Measurements from ENCODE around the gene PRELID3B.
"Not testable (repeated sequence)": the region's sequence is repeated elsewhere in the genome, so short reads cannot be mapped to it uniquely, and the experiment has no call there.

Gene PRELID3B

DNA sequence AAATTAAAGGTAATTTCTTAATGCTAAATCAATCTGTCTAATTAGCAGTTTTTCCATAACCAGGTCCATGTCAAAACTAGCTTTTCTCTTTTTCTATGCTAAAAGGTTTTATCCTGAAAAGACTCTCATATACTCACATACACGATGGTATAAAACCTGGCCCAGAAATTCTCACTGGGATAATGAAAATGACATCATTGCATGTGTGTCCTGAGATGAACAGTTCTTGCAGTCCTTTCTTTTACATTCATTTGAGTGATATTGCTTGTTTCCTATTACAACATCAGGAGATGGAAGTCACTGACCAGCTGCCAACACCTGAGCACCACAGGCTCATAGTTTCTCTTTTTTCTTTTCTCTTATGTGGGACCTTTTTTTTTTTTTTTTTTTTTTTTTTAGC is 7.9 kb upstream of the PRELID3B start:
- no peak for FAIRE-seq
- DNase-seq (ENCODE audit: low spot score): no peak

DNA sequence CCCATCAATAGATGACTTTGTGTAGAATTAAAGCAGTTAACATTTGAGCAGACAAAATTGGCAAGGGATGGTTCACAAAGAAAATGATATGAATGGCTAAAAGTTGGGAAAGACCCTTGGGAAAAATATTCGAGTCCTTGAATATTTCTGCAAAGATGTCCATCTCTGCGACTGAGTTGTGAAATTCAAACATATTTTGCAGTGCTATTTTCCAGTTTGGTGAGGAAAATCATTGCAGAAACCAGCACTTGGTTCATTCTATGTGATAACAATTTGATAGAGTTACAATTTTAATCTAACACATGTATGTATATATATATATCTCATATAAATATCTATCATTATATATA is 6.1 kb upstream of the PRELID3B start:
- DNase-seq (ENCODE audit: low spot score): no peak
- no peak for FAIRE-seq

DNA sequence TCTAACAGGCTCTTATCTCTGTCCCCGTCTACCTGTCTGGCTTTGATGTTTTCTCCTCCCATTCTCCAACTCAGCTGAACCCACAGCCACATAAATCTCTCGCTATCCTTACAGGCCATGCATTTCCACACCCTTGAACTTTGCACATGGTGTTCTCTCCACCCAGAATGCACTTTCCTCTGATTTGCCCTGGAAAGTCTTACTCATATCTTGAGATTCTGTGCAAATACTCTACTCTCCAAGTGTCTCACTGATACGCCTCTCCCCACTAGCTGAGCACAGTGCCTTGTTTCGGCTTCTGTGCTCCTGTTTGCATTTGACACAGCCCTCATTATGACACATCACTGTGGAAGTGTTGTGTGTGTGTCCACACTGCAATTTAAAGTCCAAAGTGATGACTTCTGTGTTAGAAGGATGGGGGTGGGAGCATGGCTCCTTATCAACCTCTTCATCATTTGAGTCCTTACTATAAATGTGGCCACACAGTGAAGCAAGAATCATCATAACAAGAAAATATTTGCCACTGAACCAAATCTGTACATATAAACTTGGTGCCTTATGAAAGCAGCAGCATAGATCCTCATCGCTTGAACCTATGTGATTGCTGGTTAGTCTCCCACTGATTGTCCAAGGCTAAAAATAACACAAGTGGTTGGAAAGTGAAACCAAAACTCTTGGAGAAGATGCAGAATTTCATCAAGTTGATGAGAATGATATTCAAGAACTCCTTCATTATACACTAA is 5.5 kb upstream of the PRELID3B start:
- no peak for FAIRE-seq
- DNase-seq (ENCODE audit: low spot score): peak; percentile 44

DNA sequence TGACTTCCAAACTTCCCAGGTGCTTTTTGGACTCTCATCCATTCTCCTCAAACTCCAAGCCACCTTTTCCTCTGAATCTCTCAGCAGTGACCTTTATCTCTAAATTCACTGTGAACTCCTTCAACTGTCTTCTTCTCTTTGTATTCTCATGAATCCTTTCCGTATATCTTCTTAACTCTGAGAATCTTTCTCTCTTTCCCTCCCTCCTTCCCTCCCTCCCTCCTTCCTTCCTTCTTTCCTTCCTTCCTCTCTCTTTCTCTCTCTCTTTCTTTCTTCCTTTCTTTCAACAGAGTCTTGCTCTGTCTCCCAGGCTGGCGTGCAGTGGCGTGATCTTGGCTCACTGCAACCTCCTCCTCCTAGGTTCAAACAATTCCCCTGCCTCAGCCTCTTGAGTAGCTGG is 4.3 kb upstream of the PRELID3B start:
- FAIRE-seq: no peak
- no peak for DNase-seq (ENCODE audit: low spot score)

DNA sequence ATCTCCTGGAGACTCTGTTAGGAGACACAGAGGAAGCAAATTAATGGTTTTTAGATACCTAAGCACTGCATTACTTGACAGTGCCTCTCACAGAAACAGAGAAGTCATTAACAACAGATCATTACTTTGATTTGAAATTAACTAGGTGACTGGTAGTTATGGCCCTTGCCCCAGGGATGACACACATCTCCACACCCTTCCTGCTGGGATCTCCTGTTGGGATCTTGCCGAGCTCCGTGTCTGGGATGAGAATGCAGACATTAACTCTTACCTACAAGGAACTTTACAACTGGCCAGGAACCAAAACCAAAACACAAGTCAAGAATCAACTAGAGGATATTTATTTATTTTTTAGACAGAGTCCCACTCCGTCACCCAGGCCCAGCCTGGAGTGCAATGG is 2.2 kb upstream of the PRELID3B start:
- DNase-seq (ENCODE audit: low spot score): no peak
- no peak for FAIRE-seq

DNA sequence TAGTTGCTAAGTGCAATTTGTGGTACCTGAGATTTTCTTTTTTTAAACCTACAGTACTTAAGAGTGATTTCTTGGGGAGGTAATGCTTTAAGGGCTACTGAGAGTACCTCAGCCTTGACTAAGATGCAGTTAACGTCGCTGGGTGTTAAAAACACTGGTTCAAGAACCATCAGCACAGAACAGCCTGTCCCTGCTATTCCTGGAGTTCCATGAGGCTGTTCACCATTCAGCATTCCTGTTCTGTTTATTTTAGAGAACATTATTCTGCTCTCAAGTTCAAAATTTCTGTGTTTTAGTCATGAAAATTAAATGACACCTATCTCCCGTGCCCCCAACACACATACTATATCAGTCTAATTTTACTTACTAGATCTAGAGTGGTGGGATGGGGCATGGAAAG is 1.7 kb upstream of the PRELID3B start:
- DNase-seq (ENCODE audit: low spot score) (no peak), FAIRE-seq (no peak)

DNA sequence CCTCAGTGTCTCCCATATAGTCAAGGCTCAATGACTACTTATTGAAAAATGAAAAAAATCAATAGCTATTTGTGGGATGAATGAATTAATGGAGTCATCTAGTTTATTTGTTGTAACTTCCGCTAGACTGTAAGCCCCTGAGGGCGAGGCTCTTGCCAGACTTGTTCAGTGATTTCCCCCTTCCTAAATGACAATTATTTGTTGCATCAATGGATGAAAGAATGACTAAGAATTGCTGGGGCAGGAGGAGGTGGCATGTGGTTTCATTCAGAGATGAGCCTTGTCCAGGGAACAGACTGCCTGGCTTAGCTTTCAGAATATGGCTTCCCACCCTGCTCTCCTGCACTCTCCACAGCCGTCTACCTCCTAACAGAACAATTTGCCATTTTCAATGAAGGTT is 1.1 kb upstream of the PRELID3B start:
- no peak for FAIRE-seq
- DNase-seq (ENCODE audit: low spot score): no peak

DNA sequence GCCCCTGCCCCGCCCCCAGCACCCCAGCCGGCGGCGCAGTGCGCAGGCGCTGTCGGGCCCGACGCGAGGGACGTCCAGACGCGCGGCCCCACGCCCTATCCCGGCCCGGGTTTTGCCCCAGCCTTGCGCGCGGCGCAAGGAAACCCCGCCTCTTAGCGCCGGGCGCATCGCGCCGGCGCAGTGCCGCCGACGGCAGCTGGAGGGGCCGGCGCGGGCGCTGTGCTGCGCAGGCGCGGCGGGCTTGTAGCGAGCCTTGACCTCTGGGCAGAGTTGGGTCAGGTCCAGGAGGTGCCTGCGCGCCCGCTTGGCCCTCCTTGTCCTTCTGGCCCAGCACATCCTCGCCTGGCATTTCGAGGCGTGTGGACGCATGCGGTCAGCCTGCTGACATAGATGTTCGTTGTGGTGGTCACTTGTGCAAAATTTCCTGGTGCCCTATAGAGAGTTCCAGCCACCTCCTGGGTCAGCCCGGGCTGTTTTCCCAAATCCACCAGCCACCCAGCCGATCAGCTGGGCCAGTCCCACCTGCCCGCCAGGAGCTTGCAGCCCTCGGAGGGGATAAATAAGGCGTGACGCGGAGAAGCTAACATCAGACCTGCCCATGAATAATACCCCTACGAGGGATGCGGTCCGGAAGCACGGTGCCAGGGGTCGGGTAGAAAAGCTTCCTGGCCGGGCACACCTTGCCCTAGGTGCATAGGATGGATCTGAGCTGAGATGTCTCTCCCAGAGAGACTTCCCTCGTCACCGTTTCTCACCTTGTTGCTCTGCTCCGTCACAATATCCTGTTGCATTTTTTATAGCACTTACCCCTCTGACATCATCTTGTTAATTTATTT is 428 bp upstream of the PRELID3B start:
- DNase-seq (ENCODE audit: low spot score) (peak; percentile 84), FAIRE-seq (no peak)

DNA sequence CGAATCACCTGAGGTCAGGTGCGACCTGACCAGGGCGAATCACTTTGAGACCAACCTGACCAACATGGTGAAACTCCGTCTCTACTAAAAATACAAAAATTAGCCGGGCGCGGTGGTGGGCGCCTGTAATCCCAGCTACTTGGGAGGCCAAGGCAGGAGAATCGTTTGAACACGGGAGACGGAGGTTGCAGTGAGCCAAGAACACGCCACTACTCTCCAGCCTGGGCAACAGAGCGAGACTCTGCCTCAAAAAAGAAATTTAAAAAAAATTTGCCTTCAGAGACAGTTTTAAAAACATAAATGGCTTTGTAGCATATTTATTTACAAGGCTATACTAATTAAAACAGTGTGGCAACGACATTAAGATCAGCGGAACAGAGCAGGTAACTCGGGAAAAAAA is 1.1 kb downstream of the PRELID3B start:
- not testable (repeated sequence) for FAIRE-seq; DNase-seq (ENCODE audit: low spot score)

DNA sequence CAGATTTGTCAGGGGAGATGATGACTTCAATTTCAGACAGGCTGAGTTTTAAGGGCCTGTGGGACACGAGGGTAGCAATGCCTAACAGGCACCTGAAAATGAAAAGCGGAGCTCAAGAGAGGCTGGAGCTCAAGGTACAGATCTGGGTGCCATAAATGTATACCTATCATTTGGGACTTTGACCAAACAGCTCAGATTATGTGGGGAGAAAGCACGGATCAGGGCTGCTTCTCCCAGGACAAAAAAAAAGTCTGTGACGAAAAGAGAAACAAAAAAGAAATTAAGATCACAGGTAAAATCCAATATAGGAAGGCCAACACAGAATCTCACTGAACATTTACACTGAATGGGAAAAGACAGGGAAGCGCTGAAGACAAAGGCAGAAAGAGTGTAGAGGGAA is 1.9 kb downstream of the PRELID3B start:
- DNase-seq (ENCODE audit: low spot score) (no peak), FAIRE-seq (no peak)

DNA sequence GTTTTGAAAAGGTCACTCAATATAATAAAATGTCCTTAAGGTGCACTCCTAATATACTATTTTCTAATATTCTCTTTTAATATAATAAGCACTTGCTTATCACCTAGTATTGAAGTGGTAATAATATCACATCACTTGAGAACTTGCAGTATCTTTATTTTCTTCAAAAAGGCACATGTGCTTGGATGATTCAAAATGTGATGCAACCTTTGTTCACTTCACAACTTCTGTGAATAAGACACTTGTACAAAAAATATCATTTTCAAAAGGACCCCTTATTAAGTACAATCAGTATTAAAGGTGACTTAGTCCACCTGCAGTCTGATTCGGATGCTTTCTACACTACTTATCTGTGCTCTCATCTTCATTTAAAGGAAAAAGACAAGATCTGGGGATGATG is 3.4 kb downstream of the PRELID3B start:
- FAIRE-seq (no peak), DNase-seq (ENCODE audit: low spot score) (no peak)

DNA sequence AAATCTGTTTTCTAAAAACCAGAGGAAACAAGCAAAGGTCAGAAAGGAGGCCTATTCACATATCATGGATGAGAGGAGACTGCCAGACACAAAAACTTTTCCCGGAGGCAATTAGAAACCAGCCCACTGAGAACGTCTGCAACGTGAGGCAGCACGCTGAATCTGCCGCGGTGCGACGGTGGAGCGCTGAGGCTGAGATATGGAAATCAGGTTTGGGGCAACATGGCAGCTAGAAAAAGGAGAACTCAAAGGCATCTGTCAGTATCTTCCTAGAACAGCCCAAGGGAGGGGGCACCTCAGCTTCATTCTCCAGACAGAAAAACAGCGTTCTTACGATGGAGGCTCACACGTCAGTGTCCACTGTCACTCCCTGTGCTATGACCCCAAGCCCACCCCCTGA is 5.2 kb downstream of the PRELID3B start:
- DNase-seq (ENCODE audit: low spot score) (no peak), FAIRE-seq (no peak)

DNA sequence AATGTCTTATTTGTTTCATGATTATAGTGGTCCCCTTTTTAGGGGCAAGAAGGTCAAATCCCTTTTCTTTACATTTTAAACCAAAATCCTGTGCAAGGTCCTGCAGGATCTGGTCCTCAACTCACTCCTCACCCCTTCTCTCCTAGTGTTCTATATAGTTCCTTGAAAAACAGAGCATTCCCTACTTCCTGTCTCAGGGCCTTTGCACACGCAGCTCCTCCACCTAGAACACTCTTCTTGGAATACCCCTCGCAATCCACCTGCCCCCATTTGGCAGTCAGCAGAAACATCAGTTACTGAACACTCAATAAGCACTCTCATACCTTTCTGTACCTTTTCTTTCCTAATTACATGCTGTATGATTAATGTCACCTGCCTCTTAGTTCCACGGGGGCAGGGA is 7.2 kb downstream of the PRELID3B start:
- no peak for DNase-seq (ENCODE audit: low spot score)
- no peak for FAIRE-seq

DNA sequence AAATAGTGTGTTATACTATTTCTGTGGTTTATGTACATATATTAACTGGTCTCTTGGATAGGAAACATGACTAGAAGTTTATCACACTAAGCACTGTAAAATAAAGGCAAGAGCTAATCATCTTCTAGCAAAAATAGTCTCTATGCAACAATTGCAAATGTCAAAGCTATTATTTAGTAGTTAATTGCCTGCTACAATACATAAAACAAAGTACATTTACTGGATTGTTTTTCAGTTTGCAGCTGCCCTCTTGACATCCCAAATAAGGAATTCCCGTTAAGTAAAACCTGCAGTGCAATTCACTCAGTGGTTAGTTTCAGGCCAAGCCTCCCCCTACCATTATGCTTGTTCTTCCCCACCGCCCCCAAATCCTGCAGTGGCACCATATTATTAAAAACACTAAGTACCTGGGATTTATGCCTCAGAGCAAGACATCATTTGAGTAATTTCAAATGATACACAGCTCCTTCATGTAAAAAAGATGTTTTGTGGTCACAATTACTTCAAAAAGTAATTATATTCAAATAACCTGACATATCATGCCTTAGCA is 8.9 kb downstream of the PRELID3B start:
- FAIRE-seq: no peak
- DNase-seq (ENCODE audit: low spot score): no peak

DNA sequence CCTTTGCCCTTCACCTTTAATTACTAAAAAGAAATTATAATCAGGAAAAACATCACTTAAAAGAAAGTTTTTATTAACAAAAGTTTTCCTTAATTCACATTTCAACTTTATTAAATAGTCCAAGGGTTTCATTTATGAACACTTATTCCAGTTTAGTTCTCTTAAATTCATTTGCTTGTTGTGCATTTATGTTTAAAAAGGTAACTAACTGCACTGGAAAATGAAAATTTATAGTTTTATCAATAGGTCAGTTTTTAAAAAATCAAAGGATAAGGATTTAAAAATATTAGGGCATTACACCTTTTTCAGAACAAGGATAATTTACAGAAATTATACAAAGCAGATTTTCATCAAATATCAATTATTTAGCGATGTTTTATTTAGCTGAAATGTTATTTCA is 9.5 kb downstream of the PRELID3B start:
- FAIRE-seq (peak; percentile 11), DNase-seq (ENCODE audit: low spot score) (no peak)

DNA sequence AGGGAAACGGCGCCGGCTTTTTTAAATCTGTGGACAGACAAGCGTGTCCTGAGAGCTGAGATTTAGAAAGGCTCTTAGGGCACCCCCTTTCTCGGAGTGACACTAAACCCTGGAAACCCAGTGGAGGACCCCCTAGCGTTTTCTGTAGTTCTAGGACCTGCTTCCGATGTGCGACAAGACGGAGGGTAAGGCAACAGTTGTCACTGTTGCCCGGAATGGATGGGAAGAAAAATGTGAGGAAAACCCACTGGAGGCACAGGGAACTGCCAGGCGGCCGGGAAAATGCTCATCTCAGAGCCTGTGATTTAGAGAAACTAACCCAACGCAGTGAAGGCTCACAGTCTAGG is 9.9 kb downstream of the PRELID3B start:
- FAIRE-seq: no peak
- DNase-seq (ENCODE audit: low spot score): peak; percentile 52

DNA sequence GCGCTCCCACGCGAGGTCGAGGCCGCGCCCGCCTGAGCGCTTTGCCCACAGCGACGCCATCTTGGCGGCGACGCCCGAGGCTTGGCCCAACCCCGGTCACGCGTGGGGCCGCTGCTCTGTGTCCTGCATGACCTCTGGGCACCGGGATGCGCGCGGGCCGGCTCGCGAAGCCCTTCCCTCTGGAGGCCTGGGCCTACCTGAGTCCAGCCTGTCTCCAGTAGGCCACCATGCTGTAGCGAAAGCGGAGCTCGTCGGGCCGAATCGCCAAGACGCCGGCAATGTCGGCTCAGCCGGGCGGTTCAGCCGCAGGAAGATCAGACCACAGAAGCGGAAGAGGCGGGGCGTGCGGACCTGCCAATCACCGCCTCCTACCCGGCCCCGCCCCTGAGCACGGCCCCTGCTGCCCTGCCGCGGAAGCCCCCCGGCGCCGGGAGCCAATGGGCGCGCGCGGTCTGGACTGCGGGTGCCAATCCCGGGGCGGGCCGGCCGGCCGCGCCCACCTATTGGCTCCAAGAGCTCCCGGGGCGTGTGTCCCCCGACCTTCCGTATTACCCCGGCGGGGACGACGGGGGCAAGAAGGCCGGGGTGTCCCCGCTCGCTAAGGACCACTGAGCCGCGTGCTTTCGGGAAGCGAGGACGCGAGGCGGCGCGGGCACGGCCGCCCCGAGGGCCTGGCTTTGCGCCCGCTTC is 10.4 kb downstream of the PRELID3B start, which contains the start of gene ATP5F1E:
Gene ATP5F1E (minus strand): TSS at position 313 of the 690 bp plus-strand sequence. CDS start 84 bp downstream, at position 229.
- DNase-seq (ENCODE audit: low spot score) (peak; percentile 93), FAIRE-seq (no peak)

DNA sequence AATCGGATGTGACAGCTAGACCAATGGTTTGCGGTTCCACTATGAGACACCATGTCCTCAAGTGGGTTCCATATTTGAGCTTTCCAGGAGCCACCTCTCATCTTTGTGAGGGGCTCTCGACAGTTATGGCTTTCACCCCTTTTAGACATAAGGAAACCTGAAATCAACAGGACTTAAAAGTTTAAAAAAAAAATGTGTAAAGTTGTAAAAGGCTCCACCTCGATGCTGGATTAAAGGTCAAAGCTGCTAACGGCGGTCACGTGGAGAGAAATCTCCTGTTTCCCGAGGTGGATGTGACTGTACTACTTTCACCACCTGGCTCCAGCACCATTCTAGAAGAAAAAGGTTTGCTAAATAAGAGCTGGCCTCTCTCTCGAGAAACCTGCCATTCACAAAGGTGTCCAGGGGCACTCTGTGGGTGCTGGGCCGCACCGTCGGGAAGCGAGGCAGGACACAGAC is 11.0 kb downstream of the PRELID3B start:
- FAIRE-seq (no peak), DNase-seq (ENCODE audit: low spot score) (no peak)

DNA sequence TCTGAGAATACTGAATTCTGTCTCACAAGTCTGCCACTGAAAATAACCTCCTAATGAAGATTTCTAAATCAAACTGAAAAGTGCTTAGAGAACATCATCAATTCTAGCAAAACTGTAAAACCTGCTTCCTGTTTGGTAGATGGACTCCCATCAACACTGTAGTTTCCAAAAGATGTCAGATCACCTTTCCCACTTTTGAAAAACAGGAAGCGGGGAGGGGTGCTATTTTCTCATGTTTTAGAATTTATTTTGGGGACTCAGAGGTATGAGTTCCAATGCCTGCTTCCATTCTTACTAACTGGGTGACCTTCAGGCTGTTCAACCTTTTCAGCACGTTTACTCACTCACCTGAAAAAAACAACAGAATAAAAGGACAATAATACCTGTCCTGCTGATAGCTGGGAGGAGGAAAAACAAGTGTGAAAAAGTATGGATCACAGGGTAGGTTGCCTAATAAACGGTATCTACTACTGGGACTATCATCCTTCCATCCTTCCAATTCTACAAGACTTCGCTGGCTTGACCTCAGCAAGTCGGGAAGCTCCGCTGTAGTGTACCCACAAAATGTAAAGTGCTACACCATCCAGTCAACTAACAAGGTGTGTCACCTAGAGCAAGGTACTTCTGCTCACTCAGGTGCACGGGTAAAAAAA is 11.5 kb downstream of the PRELID3B start:
- FAIRE-seq: no peak

DNA sequence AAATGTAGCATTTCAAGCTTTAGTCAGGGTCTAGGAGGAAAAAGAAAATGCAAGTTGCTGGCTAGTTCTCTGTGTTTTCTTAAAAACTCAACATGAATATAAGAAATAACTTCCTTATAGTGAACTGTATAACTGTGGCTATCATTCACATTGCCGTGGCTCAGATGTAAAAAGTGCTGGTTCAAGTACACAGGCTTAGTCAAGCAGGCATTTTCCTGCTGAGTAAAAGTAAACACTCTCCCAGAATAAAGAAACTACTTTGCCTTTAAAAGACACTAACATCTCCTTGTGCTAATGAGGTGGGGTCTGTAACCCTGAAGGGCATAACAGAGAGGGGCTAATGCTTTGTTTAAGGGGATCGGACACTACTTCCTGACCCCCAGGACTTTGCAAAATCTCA is 13.8 kb downstream of the PRELID3B start:
- FAIRE-seq (no peak), DNase-seq (ENCODE audit: low spot score) (no peak)

More for the DNA sequence above, 11.5 kb downstream of the PRELID3B start:
- no peak for DNase-seq (ENCODE audit: low spot score)

DNA sequence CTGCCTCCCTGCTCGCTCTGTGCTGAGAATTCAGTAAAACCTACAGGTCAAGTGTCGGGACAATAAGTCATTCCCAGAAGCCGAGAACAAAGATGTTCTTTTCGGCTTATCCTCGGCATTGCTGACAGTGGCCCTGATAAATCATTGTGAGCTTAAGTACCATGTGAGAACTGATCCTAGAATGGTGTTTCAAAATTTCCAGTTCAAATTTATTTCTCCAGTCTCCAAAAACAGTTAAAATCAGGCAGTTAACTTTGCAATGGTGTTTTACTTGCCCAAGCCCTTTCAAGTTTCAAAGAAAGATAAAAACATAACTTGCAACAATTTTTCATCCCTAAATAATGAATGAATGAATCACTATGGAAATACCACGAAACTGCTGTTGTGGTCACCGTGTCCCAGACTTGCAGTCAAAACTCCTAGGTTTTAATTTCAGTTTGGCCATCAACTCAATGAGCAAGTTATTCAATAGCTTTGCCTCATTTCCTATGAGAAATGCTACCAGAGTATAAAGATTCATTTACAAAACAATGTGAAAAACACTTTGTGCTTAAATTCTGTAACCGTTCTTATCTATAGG is 14.8 kb downstream of the PRELID3B start:
- no peak for DNase-seq (ENCODE audit: low spot score)
- peak; percentile 73 for FAIRE-seq

All from RCC 7860 (cell line).